ENCODE data around the gene GORASP1. TPM values are rescaled to one million over a fixed set of nuclear protein-coding genes. Genes with fewer than 3 reads are reported as not detected.

The GORASP1 gene
- total RNA-seq, 3 donors from 2014 or later = 93.5 to 122 (median 94.7) TPM

DNA sequence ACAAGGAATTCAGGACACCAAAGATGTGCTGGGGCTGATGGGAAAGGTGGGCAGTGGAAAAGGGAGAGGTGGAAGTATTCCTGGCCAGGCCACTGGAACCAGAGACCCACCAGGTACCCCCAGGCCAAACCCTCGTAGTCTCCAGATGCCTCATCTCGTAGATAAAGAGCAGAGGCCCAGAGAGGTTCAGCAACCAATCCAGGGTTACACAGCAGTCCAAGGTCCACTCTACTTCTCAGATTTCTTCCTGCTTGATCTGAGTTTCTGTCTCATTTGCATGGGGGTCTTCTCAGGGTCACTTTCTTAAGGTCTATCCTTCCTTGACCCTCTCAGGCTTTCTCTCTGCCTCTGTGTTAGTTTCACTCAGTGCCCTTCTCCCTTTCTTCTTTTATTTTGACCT is 5.1 kb upstream of the GORASP1 start:
- H3K4me1 ChIP-seq (ENCODE audit: low read depth) = peaks cover 7% of the 10 kb centered on the region
- H3K36me3 ChIP-seq (ENCODE audit: low read depth) = no peaks in the 10 kb centered on the region
- intact Hi-C loops (cut with DNase I, micrococcal nuclease) = no loop called here
- ATAC-seq (no peak), DNase-seq (no peak)
- H3K9me3 ChIP-seq = no peaks in the 10 kb centered on the region
- H3K4me3 ChIP-seq = no peak overlapping the region
- TF ChIP-seq, protein P1, sequence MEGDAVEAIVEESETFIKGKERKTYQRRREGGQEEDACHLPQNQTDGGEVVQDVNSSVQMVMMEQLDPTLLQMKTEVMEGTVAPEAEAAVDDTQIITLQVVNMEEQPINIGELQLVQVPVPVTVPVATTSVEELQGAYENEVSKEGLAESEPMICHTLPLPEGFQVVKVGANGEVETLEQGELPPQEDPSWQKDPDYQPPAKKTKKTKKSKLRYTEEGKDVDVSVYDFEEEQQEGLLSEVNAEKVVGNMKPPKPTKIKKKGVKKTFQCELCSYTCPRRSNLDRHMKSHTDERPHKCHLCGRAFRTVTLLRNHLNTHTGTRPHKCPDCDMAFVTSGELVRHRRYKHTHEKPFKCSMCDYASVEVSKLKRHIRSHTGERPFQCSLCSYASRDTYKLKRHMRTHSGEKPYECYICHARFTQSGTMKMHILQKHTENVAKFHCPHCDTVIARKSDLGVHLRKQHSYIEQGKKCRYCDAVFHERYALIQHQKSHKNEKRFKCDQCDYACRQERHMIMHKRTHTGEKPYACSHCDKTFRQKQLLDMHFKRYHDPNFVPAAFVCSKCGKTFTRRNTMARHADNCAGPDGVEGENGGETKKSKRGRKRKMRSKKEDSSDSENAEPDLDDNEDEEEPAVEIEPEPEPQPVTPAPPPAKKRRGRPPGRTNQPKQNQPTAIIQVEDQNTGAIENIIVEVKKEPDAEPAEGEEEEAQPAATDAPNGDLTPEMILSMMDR (IDR thresholded peaks at IDR 0.05) = no peak

DNA sequence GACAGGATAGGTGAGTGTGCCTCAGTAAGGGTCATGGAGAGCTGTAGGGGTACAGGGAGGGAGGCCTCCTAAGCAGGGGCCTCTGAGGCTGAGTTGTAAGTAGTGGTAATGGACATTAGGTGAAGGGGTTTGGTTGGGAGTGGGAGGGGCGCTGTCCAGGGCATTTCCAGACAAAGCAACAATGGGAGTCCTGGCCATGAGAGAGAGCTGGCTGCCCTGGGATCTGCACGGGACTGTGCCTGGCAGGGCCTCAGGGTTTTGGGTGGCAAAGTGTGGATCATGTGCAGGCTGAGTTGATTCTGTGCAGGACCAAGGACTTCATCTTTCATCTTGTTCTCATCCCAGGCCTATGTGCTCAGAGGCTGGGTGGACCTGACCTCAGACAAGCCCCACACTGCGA is 4.7 kb upstream of the GORASP1 start:
- Histone ChIP-seq H3K9me3 (no peaks in the 10 kb centered on the region), H3K36me3 (ENCODE audit: low read depth) (no peaks in the 10 kb centered on the region), H3K4me3 (no peak overlapping the region), H3K4me1 (ENCODE audit: low read depth) (peaks cover 7% of the 10 kb centered on the region)
- DNase-seq = no peak
- intact Hi-C loops (cut with DNase I, micrococcal nuclease) = no loop called here
- no peak for ATAC-seq
- TF ChIP-seq, protein P1 (IDR thresholded peaks at IDR 0.05) = no peak

DNA sequence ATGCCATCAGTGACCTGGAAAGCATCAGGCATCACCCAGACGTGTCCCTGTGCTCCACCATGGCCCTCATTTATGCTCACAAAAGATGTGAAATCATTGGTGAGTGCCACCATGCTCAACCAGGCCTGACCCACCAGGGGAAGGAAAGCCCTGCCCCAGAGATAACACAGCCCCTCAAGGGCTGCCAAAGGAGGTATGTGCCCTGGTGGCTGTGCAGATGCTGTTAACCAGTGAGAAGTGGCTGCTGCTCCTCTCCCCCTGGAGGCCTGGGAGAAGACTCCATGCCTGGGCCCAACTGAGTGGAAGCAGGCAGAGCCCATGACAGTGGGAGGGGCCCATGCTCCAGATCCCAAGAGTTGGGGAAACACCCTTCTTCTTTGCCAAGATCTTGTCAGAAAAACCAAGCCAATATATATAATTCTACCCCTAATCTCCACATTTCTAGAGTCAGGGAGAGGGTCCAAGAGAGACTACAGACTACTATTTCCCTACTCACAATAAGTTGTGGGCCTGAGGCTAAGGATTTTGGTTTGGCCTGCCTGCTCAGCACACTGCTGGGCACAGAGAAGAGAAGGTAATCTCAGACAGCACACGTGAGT is 2.7 kb upstream of the GORASP1 start:
- Histone ChIP-seq H3K4me3 (no peak overlapping the region), H3K4me1 (ENCODE audit: low read depth) (peaks cover 22% of the 10 kb centered on the region), H3K36me3 (ENCODE audit: low read depth) (no peaks in the 10 kb centered on the region), H3K9me3 (no peaks in the 10 kb centered on the region)
- ATAC-seq (no peak), DNase-seq (no peak)
- intact Hi-C loops (cut with DNase I, micrococcal nuclease) = no loop called here
- TF ChIP-seq, protein P1 (IDR thresholded peaks at IDR 0.05) = no peak

DNA sequence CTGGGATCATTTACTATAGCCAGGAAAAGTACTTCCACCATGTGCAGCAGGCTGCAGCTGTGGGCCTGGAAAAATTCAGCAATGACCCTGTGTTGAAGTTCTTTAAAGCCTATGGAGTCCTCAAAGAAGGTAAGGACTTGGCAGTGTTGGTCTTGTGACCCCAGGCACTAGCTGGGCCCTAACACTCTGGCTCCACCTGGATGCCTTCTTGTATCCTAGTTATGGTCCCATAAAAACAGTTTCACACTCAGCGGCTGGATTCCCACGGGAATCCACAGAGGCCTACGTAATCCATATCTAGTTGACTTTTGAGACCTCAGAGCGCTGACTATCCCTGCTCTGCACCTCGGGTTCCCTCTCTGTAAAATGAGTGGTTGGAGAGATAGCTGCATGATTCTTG is 1.7 kb upstream of the GORASP1 start:
- Histone ChIP-seq H3K9me3 (no peaks in the 10 kb centered on the region), H3K4me3 (no peak overlapping the region), H3K36me3 (ENCODE audit: low read depth) (no peaks in the 10 kb centered on the region), H3K4me1 (ENCODE audit: low read depth) (peaks cover 28% of the 10 kb centered on the region)
- TF ChIP-seq, protein P1 (IDR thresholded peaks at IDR 0.05) = no peak
- intact Hi-C loops (cut with DNase I, micrococcal nuclease) = no loop called here
- ATAC-seq (no peak), DNase-seq (no peak)

DNA sequence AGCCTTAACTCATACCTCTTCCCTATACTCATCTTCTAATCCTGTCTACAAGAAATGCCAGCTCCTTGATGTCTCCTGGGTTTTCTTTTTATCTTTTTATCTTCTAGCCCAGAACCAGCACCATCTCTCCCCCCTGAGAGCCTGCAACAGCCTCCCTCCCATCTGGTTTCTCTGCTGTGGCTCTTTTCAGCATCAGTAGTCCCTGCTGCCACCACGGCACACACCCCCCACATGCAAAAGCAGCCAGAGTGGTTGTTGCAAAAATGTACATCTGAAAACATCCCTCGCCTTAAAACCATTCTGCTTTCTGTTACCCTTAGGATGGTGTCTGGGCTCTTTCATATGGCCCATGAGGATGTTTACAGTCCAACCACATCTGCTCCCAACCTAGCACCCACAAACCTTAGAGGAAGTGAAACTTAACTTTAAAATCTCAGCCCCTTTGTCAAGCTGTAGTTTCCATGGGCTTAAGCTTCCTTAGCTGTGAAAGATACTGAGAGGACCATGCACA is 828 bp upstream of the GORASP1 start:
- DNase-seq = no peak
- ATAC-seq = peak; percentile 8
- Histone ChIP-seq H3K4me1 (ENCODE audit: low read depth) (peaks cover 36% of the 10 kb centered on the region), H3K9me3 (no peaks in the 10 kb centered on the region), H3K4me3 (no peak overlapping the region), H3K36me3 (ENCODE audit: low read depth) (no peaks in the 10 kb centered on the region)
- TF ChIP-seq, protein P1 (IDR thresholded peaks at IDR 0.05) = no peak
- intact Hi-C loops (cut with DNase I, micrococcal nuclease) = no loop called here

Data from mucosa of descending colon (tissue), 3 donors.